Gastroesophageal sphincter (tissue), 4 donors: Measurements from ENCODE around the gene LIN52. TPM values are rescaled to one million over a fixed set of nuclear protein-coding genes. Genes with fewer than 3 reads are reported as not detected.

ENCODE experiments used
- ATAC-seq: fragments of 150-250 bp; one replicate; pipeline ENCODE4 v1.9.1; 2016; ENCODE audit warnings: mild to moderate bottlenecking, moderate library complexity
- H3K27ac ChIP-seq, 4 donors: fragments of 200-600 bp; sonication (generic) in 3 of 4; 1 replicate in 3 of 4; 2 replicates in 1 of 4; pipeline ENCODE4 v1.5.1; 2016 to 2019
- H3K27me3 ChIP-seq: fragments of 200-600 bp; sonication (generic); one replicate; pipeline ENCODE4 v1.5.1; 2019
- H3K36me3 ChIP-seq, 2 donors: fragments of 200-600 bp; sonication (generic); one replicate each; pipeline ENCODE4 v1.5.1; 2019; ENCODE audit warnings: control low read depth in 1 of 2
- H3K4me1 ChIP-seq, 3 donors: fragments of 200-600 bp; sonication (generic); 1 replicate in 2 of 3; 2 replicates in 1 of 3; pipeline ENCODE4 v1.5.1; 2016 to 2019; ENCODE audit warnings: control low read depth in 2 of 3
- H3K4me3 ChIP-seq, 2 donors: fragments of 200-600 bp; sonication (generic); one replicate each; pipeline ENCODE4 v1.5.1; 2019; ENCODE audit warnings: mild to moderate bottlenecking in 1 of 2, moderate library complexity in 1 of 2
- H3K9me3 ChIP-seq, 3 donors: fragments of 200-600 bp; sonication (generic); one replicate each; pipeline ENCODE4 v1.5.1; 2017 to 2019; ENCODE audit warnings: control low read depth in 2 of 3
- EP300 ChIP-seq: sonication (generic); formaldehyde crosslinking; IDR thresholded peaks from one replicate; pipeline ENCODE4 v1.6.1; 2017; ENCODE audit warnings: antibody characterized with exemption, mild to moderate bottlenecking
- POLR2A ChIP-seq, 2 donors: fragments of 450-650 bp; IDR thresholded peaks; one replicate each; pipeline ENCODE4 v1.6.1; 2017; ENCODE audit warnings: antibody characterized with exemption in 2 of 2, mild to moderate bottlenecking in 2 of 2, moderate library complexity in 1 of 2
- POLR2AphosphoS5 ChIP-seq: sonication (generic); formaldehyde crosslinking; IDR thresholded peaks from one replicate; pipeline ENCODE4 v1.6.1; 2017; ENCODE audit warnings: antibody characterized with exemption
- WGBS, 2 donors: methylation state at CpG; one replicate each; pipeline ENCODE4 v1.1.5; 2018; ENCODE audit warnings: low coverage in 1 of 2; 5-methylcytosine and 5-hydroxymethylcytosine counted together
- total RNA-seq, 4 donors: library from RNA; depleted of rRNA; stranded (reverse); fragments of >200 nt; gene quantifications; one replicate each; pipeline ENCODE4 v1.1.0, GENCODE V29; 2016
- TF ChIP-seq, protein P1 (sequence below), 4 experiments: fragments of 200-600 bp in 2 of 4; fragments of 450-650 bp in 2 of 4; sonication (generic) in 1 of 4; IDR thresholded peaks; one replicate each; pipeline ENCODE4 v1.5.1; 2017 to 2019; ENCODE audit warnings: antibody characterized with exemption in 4 of 4, mild to moderate bottlenecking in 2 of 4, moderate library complexity in 2 of 4

The LIN52 gene
- total RNA-seq, 4 donors from 2014 or later, result 8.1 to 15.9 (median 9.9) TPM

DNA sequence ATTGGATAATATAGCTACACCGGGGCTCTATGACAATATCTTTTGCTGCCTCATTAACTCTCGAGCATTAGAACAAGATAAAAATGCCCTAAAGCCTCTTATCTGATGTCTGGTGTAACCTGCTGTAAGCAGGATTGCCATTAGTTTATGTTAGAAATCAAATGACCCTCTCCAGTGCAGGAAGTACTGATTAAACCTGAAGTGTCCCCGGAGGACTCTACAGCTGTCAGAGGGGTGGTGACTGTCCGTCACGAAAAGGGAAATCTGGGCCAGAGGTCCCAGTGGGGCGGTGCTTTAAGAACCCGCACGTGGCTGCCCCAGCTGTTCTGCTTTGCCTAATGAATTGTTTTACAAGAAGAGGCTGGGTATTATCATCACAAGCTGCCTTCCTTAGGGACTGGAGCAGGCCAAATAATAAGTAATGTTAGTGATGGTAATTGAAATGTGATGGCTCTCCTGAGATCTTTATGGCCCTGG is 55.7 kb downstream of the LIN52 start:
- TF ChIP-seq EP300 (no peak), POLR2A (IDR thresholded peaks at IDR 0.05) (no peak), POLR2AphosphoS5 (peak; percentile 10)
- TF ChIP-seq, protein P1, sequence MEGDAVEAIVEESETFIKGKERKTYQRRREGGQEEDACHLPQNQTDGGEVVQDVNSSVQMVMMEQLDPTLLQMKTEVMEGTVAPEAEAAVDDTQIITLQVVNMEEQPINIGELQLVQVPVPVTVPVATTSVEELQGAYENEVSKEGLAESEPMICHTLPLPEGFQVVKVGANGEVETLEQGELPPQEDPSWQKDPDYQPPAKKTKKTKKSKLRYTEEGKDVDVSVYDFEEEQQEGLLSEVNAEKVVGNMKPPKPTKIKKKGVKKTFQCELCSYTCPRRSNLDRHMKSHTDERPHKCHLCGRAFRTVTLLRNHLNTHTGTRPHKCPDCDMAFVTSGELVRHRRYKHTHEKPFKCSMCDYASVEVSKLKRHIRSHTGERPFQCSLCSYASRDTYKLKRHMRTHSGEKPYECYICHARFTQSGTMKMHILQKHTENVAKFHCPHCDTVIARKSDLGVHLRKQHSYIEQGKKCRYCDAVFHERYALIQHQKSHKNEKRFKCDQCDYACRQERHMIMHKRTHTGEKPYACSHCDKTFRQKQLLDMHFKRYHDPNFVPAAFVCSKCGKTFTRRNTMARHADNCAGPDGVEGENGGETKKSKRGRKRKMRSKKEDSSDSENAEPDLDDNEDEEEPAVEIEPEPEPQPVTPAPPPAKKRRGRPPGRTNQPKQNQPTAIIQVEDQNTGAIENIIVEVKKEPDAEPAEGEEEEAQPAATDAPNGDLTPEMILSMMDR (IDR thresholded peaks at IDR 0.05), result no peak
- H3K4me1 ChIP-seq, result peaks cover 0 to 24% (median 3%) of the 10 kb centered on the region in 3 donors
- peak; percentile 83 for ATAC-seq

DNA sequence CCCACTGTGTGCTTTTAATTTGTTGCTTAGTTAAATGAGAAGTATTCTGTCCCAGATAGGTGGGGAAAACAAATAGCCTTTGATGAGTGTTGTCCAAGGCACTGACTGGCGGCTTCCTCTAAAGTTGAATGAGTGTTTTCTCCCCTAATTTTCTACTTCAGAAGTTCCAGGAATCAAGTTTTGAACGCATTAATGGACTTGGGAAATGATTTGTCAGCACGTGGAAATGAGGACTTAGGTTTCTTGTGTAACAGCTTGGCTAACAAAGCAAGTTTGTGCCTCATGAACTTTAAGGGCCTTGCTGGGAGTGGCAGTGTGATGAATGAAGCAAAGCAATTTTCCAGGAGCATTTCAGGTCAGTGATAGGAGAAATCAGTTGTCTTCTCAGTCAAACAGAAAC is 56.9 kb downstream of the LIN52 start:
- Histone ChIP-seq H3K36me3 (no peaks in the 10 kb centered on the region), H3K27me3 (no peaks in the 10 kb centered on the region), H3K4me3 (no peak overlapping the region), H3K9me3 (no peaks in the 10 kb centered on the region), H3K4me1 (peaks cover 0 to 24% (median 3%) of the 10 kb centered on the region in 3 donors), H3K27ac (no peak overlapping the region)
- 49 to 66% methylated on average over 3 of the region's 3 CpGs for WGBS, 2 donors
- TF ChIP-seq POLR2AphosphoS5, result peak; percentile 35
- TF ChIP-seq POLR2A (IDR thresholded peaks at IDR 0.05), result no peak
- TF ChIP-seq, protein P1 (IDR thresholded peaks at IDR 0.05), result no peak
- peak; percentile 75 for ATAC-seq

More for the DNA sequence above, 55.7 kb downstream of the LIN52 start:
- H3K27me3 ChIP-seq, result no peaks in the 10 kb centered on the region
- no peak overlapping the region for H3K4me3 ChIP-seq
- H3K36me3 ChIP-seq, result no peaks in the 10 kb centered on the region
- no peaks in the 10 kb centered on the region for H3K9me3 ChIP-seq
- H3K27ac ChIP-seq, result peak overlapping the region in 2 of 4 donors; percentile 12 to 20
- 27% methylated on average over 8 of the region's 8 CpGs for WGBS, 2 donors

DNA sequence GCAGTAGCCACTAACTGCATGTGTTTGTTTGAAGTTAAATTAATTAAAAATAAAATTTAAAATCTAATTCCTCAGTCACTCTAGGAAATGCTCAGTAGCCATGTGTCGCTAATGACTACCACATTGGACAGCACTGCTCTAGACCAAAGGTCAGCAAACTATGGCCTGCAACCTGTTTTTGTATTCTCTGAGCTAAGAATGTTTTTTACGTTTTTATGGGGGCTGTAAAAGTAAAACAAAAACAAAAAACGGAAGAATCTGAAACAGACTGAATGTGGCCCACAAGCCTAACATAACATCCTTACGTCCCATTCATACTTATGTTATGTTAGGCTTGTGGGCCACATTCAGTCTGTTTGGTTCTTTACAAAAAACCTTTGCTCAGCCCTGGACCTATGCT is 57.8 kb downstream of the LIN52 start:
- no peak overlapping the region for H3K4me3 ChIP-seq
- 72 to 90% methylated on average over 4 of the region's 4 CpGs for WGBS, 2 donors
- H3K9me3 ChIP-seq, result no peaks in the 10 kb centered on the region
- H3K36me3 ChIP-seq, result no peaks in the 10 kb centered on the region
- TF ChIP-seq EP300 (no peak), POLR2AphosphoS5 (no peak), POLR2A (IDR thresholded peaks at IDR 0.05) (no peak)
- TF ChIP-seq, protein P1 (IDR thresholded peaks at IDR 0.05), result no peak
- no peaks in the 10 kb centered on the region for H3K27me3 ChIP-seq
- ATAC-seq, result no peak
- peaks cover 0 to 24% (median 3%) of the 10 kb centered on the region in 3 donors for H3K4me1 ChIP-seq
- no peak overlapping the region for H3K27ac ChIP-seq

DNA sequence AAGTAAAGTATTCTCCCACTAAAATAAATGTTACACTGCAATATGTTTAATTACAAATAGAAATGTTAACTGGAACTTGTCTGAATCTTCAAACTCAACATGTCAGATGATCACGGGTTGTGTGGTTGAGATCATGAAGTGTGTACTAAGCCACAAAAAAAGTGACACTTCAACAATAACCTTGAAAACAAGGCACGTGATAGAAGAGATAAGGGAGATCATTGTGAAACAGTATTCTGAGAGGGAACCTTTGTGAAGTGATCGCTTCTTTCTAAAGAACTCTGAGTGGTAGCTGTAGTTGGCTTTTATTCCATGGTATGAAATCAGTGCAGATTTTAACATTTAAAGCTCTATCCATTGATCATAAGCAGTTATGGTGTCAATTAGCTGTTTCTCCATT is 60.0 kb downstream of the LIN52 start:
- no peaks in the 10 kb centered on the region for H3K27me3 ChIP-seq

DNA sequence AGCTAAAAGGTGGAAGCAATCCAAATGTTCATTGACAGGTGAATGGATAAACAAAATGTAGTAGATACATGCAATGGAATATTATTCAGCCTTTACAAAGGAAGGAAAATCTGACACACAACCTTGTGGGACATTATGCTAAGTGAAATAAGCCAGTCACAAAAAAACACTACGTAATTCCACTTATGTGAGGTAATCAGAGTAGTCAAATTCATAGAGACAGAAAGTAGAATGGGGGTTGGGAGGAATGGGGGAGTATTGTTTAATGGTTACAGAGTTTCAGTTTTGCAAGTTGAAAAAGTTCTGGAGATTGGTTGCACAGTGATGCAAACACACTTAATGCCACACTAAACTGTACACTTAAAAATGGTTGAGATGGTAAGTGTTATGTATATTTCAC is 62.8 kb downstream of the LIN52 start:
- WGBS, 2 donors, result 92% methylated on average over 1 of the region's 1 CpG; no CpG with 5 or more reads in 1 of the 2 donors
- no peaks in the 10 kb centered on the region for H3K4me1 ChIP-seq
- H3K9me3 ChIP-seq, result no peaks in the 10 kb centered on the region
- TF ChIP-seq EP300 (no peak), POLR2AphosphoS5 (no peak), POLR2A (IDR thresholded peaks at IDR 0.05) (no peak)
- TF ChIP-seq, protein P1 (IDR thresholded peaks at IDR 0.05), result no peak
- no peak overlapping the region for H3K4me3 ChIP-seq
- H3K27ac ChIP-seq, result no peak overlapping the region
- no peaks in the 10 kb centered on the region for H3K36me3 ChIP-seq
- ATAC-seq, result no peak
- no peaks in the 10 kb centered on the region for H3K27me3 ChIP-seq

More for the DNA sequence above, 60.0 kb downstream of the LIN52 start:
- 89 to 97% methylated on average over 3 of the region's 3 CpGs for WGBS, 2 donors
- H3K9me3 ChIP-seq, result no peaks in the 10 kb centered on the region
- ATAC-seq, result no peak
- no peaks in the 10 kb centered on the region for H3K36me3 ChIP-seq
- TF ChIP-seq POLR2AphosphoS5, result no peak
- TF ChIP-seq, protein P1 (IDR thresholded peaks at IDR 0.05), result no peak
- no peak for TF ChIP-seq EP300
- no peak for TF ChIP-seq POLR2A (IDR thresholded peaks at IDR 0.05)
- no peak overlapping the region for H3K4me3 ChIP-seq
- peaks cover 0 to 24% (median 3%) of the 10 kb centered on the region in 3 donors for H3K4me1 ChIP-seq
- H3K27ac ChIP-seq, result no peak overlapping the region
